Breast epithelium (tissue), 4 donors: ENCODE measurements around the gene DMD. TPM values are rescaled to one million over a fixed set of nuclear protein-coding genes. Genes with fewer than 3 reads are reported as not detected.

Source experiments
- DNase-seq, 2 donors: peaks; one replicate each; pipeline ENCODE4 v3.0.0-alpha.2; 2019; ENCODE audit warnings: low spot score in 2 of 2
- H3K27ac ChIP-seq, 2 donors: fragments of 200-600 bp; sonication (generic) in 1 of 2; one replicate each; pipeline ENCODE4 v1.5.1; 2016 to 2019; ENCODE audit warnings: mild to moderate bottlenecking in 1 of 2
- H3K27me3 ChIP-seq, 2 donors: fragments of 200-600 bp; sonication (generic) in 1 of 2; one replicate each; pipeline versions ENCODE4 v1.5.1 to v1.6.0; 2017 to 2019; ENCODE audit warnings: control low read depth in 1 of 2, mild to moderate bottlenecking in 1 of 2
- H3K36me3 ChIP-seq: fragments of 200-600 bp; one replicate; pipeline ENCODE4 v1.5.1; 2019
- H3K4me1 ChIP-seq, 2 donors: fragments of 200-600 bp; sonication (generic); one replicate each; pipeline ENCODE4 v1.5.1; 2016 to 2019; ENCODE audit warnings: control low read depth in 1 of 2
- H3K4me3 ChIP-seq, 3 donors: fragments of 200-600 bp; sonication (generic); 1 replicate in 2 of 3; 2 replicates in 1 of 3; pipeline ENCODE4 v1.5.1; 2016 to 2019; ENCODE audit warnings: mild to moderate bottlenecking in 3 of 3, moderate library complexity in 2 of 3
- H3K9me3 ChIP-seq, 2 donors: fragments of 200-600 bp; sonication (generic) in 1 of 2; one replicate each; pipeline ENCODE4 v1.5.1; 2016 to 2019; ENCODE audit warnings: control low read depth in 1 of 2
- CTCF ChIP-seq, 3 donors: fragments of 450-650 bp; IDR thresholded peaks; one replicate each; pipeline ENCODE4 v1.5.1; 2016 to 2017; ENCODE audit warnings: antibody characterized with exemption in 3 of 3, mild to moderate bottlenecking in 3 of 3, moderate library complexity in 3 of 3
- POLR2A ChIP-seq: fragments of 450-650 bp; IDR thresholded peaks from one replicate; pipeline ENCODE4 v1.6.1; 2016; ENCODE audit warnings: antibody characterized with exemption, mild to moderate bottlenecking, moderate library complexity
- POLR2AphosphoS5 ChIP-seq, 3 donors: sonication (generic); formaldehyde crosslinking; IDR thresholded peaks; one replicate each; pipeline ENCODE4 v1.6.1; 2017; ENCODE audit warnings: antibody characterized with exemption in 3 of 3
- intact Hi-C: fragments of 100-400 bp; cut with DNase I; formaldehyde crosslinking; loops from one replicate; pipeline ENCODE4 v1.15.1; 2023; ENCODE audit warnings: low total_unique reads
- total RNA-seq, 3 donors: library from RNA; depleted of rRNA; stranded (reverse); fragments of >200 nt; gene quantifications; one replicate each; pipeline ENCODE4 v1.1.0, GENCODE V29; 2016

DMD gene
- total RNA-seq, 3 donors from 2014 or later, result 57.0 to 135 (median 65.2) TPM

- Histone ChIP-seq H3K9me3 (peaks cover 3 to 5% of the 10 kb centered on the region in 2 donors), H3K4me3 (no peak overlapping the region), H3K27me3 (peaks cover 0 to 10% of the 10 kb centered on the region in 2 donors), H3K4me1 (no peaks in the 10 kb centered on the region), H3K27ac (no peak overlapping the region), H3K36me3 (no peaks in the 10 kb centered on the region)
- DNase-seq, result no peak
- intact Hi-C loops, result no loop called here
- TF ChIP-seq CTCF (IDR thresholded peaks at IDR 0.05), result no peak
- no peak for TF ChIP-seq POLR2A
- no peak for TF ChIP-seq POLR2AphosphoS5 (IDR thresholded peaks at IDR 0.05)
Observed at GRCh38 chrX:31093639-31093975, 2117.7 kb downstream of the DMD start.

- H3K4me1 ChIP-seq, result no peaks in the 10 kb centered on the region
- H3K27ac ChIP-seq, result no peak overlapping the region
- intact Hi-C loops, result no loop called here
- no peak overlapping the region for H3K4me3 ChIP-seq
- H3K27me3 ChIP-seq, result peaks cover 0 to 10% of the 10 kb centered on the region in 2 donors
- peaks cover 3 to 5% of the 10 kb centered on the region in 2 donors for H3K9me3 ChIP-seq
- no peak for DNase-seq
- TF ChIP-seq POLR2AphosphoS5 (IDR thresholded peaks at IDR 0.05) (no peak), CTCF (IDR thresholded peaks at IDR 0.05) (no peak), POLR2A (no peak)
- no peaks in the 10 kb centered on the region for H3K36me3 ChIP-seq
Observed at GRCh38 chrX:31092970-31093638, 2118.2 kb downstream of the DMD start.

GRCh38 chrX:31092476-31092875 is 2118.9 kb downstream of the DMD start:
- Histone ChIP-seq H3K4me3 (no peak overlapping the region), H3K27ac (no peak overlapping the region), H3K9me3 (peaks cover 3 to 5% of the 10 kb centered on the region in 2 donors), H3K27me3 (peaks cover 0 to 11% of the 10 kb centered on the region in 2 donors), H3K36me3 (no peaks in the 10 kb centered on the region), H3K4me1 (no peaks in the 10 kb centered on the region)
- DNase-seq, result no peak
- TF ChIP-seq CTCF (IDR thresholded peaks at IDR 0.05), result no peak
- no peak for TF ChIP-seq POLR2AphosphoS5 (IDR thresholded peaks at IDR 0.05)
- no peak for TF ChIP-seq POLR2A
- intact Hi-C loops, result no loop called here

GRCh38 chrX:31091819-31092218 is 2119.5 kb downstream of the DMD start:
- peaks cover 3 to 5% of the 10 kb centered on the region in 2 donors for H3K9me3 ChIP-seq
- H3K27ac ChIP-seq, result no peak overlapping the region
- peaks cover 0 to 14% of the 10 kb centered on the region in 2 donors for H3K27me3 ChIP-seq
- no peak overlapping the region for H3K4me3 ChIP-seq
- no peak for DNase-seq
- H3K4me1 ChIP-seq, result no peaks in the 10 kb centered on the region
- intact Hi-C loops, result no loop called here
- no peaks in the 10 kb centered on the region for H3K36me3 ChIP-seq
- no peak for TF ChIP-seq POLR2A
- no peak for TF ChIP-seq CTCF (IDR thresholded peaks at IDR 0.05)

DNA sequence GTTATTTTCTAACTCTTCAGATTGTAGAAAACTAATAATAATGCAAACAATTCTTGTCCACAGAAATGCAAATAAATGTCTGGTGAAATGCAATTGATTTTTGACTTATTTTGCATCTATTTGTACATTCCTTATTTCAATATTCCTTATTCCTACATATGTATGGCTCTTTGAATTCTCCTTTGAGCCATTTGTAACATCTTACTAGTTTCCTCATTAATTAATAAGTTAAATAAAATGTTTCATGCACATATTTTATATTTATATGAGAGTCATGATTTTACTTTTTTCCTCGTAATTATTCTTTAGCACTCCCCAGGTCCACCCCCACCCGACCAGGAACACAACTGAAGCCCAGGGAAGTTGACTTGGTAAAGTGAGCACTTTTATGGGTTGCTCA is 2136.8 kb downstream of the DMD start:
- H3K27me3 ChIP-seq, result peaks cover 0 to 10% of the 10 kb centered on the region in 2 donors
- TF ChIP-seq CTCF (IDR thresholded peaks at IDR 0.05) (no peak), POLR2AphosphoS5 (IDR thresholded peaks at IDR 0.05) (no peak), POLR2A (no peak)
- no peak for DNase-seq
- no peaks in the 10 kb centered on the region for H3K4me1 ChIP-seq
- intact Hi-C loops, result no loop called here
- no peak overlapping the region for H3K4me3 ChIP-seq
- no peaks in the 10 kb centered on the region for H3K36me3 ChIP-seq
- peaks cover 13 to 53% of the 10 kb centered on the region in 2 donors for H3K9me3 ChIP-seq
- H3K27ac ChIP-seq, result no peak overlapping the region
